D721Med (cell line): Measurements from ENCODE around the gene BRD7.

ENCODE experiments used
- DNase-seq: peaks from one replicate; pipeline ENCODE4 v3.0.0; 2011; ENCODE audit warnings: low spot score; ENCODE audit not compliant: insufficient read length
- FAIRE-seq: peaks from 2 replicates; lab custom pipeline; 2011; peaks lifted over from hg19 to GRCh38; lab: Jason Lieb, UNC
- CTCF ChIP-seq: IDR thresholded peaks from 2 replicates; pipeline ENCODE4 v1.5.1; 2012; ENCODE audit warnings: mild to moderate bottlenecking, control low read depth; ENCODE audit not compliant: insufficient read depth; ENCODE audit errors: missing control alignments

The BRD7 gene

DNA sequence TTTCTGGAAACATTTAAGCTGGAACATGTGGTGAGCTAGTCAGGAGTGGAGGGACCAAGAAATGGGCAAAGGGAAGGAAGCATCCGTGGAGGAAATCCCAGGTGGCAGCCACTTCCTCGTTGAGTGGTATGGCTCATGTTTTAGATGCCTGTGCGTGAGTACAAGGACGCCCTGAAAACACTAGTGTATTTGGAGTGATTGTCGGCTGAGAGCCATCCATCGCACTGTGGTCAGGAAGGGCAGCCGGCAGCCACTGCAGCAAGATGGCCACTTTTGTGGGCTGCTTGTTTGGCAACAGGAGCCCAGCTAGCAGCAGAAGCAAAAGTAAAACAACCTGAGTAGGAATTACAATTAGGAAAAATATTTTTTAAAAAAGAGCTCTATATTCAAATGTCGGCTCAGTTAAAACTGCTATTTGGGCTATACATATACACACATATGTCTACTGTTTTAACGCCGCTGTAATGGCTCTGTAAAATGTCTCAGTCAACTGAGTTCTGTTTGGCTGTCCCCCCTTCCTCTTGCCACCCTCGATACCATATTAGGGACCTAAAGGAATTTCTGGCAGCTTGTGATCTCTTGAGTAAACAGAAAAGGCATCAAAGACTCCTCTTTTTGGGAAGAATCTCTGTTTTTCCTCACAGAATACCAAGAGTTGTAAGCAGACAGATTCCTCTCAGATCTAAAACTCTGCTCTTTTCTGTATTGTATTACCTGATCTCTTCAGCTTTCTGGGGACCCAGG lies 39.2 kb downstream of the BRD7 start:
- FAIRE-seq (no peak), DNase-seq (no peak)
- TF ChIP-seq CTCF, result no peak

DNA sequence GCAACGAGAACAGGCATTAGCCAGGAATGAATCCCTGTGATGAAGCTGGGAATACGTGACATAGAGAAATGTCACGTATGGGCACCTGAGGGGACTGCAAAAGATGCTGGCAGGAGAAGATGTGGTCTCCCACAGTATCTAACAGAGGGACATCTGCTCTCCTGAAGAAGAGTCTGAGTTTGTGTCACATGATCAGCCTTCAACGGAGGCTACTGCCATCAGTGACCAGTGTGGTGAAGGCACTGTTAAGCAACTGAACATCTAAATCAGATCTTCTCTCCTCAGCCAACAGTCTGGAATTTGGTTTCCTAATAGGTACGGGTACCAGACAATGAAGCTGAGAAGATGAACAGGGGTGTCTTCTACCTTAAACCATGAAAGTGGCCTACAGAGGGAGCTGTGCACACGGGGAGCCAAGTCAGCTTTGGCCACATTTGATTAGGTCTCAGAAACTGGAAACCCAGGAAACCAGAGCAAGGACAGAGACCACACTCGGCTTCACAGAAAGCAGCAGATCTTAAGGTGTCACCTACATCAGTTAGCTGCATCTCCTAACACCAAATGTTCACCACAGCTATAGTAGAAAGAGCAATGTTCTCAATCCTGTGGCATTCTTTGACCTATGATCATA lies 41.8 kb downstream of the BRD7 start:
- DNase-seq, result no peak
- peak; percentile 53 for TF ChIP-seq CTCF
- FAIRE-seq, result no peak

DNA sequence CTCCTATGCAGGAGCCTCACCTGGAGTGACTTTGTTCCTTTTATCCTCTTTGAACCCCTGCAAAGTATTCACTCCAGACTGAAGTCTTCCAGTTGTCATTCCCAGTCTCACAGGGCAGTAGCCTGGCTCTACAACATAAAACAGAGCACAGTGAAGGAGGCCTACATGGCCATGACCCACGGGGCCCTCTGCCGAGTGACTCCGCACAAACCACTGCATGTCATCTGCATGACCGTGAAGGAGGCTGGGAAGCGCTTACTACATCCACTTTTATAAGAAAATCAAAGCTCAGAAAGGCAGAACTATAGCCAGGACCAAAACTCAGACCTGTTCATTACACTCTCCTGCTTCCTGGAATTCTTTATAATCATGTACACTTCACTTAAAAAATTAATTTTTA lies 42.5 kb downstream of the BRD7 start:
- DNase-seq (no peak), FAIRE-seq (no peak)
- TF ChIP-seq CTCF, result no peak

GRCh38 chr16:50324345-50324744 lies 44.4 kb downstream of the BRD7 start:
- FAIRE-seq (no peak), DNase-seq (no peak)
- no peak for TF ChIP-seq CTCF

DNA sequence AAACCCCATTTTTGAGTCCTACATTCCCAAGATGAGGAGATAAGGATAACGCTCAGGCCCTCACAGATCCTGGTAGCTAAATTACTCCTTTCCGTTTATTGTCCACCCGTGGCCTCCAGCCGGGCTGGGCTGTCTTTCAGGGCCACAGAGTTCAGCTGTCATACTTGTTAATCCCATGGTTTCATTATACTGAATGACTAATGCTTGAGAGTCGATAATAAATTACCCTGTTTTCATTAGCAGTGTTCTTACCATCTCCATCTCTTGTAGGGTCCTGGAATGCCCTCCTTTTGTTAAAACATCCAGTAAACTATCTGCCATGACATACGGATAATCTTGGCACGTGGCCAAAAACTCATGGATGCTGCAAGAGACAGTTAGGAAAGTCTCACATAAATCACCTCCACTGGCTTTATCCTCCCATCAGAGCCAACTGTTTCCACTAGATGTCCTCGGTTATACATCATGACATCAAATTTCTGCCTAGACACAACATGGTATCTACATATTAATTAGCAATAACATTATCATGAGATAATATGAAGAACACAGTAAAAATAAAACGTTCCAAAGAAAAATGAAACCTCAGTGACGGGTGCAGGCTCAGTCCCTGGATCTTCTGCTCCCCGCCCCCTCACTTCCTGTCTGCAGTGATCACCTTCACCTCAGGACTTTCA lies 45.3 kb downstream of the BRD7 start:
- no peak for FAIRE-seq
- peak; percentile 36 for TF ChIP-seq CTCF
- no peak for DNase-seq

DNA sequence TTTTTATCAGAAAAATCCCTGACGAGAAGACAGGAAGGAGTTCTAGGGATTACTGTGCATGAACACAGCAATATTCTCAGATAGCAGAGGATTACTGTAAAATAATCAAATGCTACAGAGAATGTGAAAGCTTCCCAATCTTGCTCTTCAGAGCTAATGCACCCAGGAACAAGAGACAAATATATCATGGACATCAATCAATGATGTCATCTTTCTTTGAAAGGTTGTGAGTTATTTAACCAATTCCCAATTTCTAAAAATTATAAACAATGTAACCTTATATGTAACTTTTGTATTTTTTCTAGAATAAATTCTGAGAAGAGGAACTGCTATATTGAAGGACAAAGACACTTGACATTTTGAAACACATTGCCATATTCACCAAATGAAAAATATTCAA lies 46.5 kb downstream of the BRD7 start:
- TF ChIP-seq CTCF, result no peak
- no peak for DNase-seq
- FAIRE-seq, result no peak

- no peak for DNase-seq
- no peak for FAIRE-seq
- TF ChIP-seq CTCF, result no peak
Measured at GRCh38 chr16:50320310-50320709, 48.5 kb downstream of the BRD7 start.
